ENCODE results near the gene DNASE1L2.

DNASE1L2 gene

GRCh38 chr16:2282262-2282661, 46.0 kb downstream of the DNASE1L2 start:
- no peak overlapping the region for H3K4me3 ChIP-seq (replicated peaks; ENCODE audit: low read depth, low read length)
- no peaks in the 10 kb centered on the region for H3K27me3 ChIP-seq (replicated peaks; ENCODE audit: control insufficient read depth, insufficient read depth, low read length)
- no peak for DNase-seq (ENCODE audit: extremely low read depth, insufficient read length)
- no peak for TF ChIP-seq CTCF (IDR thresholded peaks at IDR 0.05; ENCODE audit: insufficient read depth, low read length, poor library complexity, severe bottlenecking)
- no peaks in the 10 kb centered on the region; the same call in none of the 2 replicates for H3K36me3 ChIP-seq (ENCODE audit: control insufficient read depth, insufficient read depth, low read length)

GRCh38 chr16:2282866-2283555, 46.8 kb downstream of the DNASE1L2 start:
- Histone ChIP-seq H3K36me3 (ENCODE audit: control insufficient read depth, insufficient read depth, low read length) (no peaks in the 10 kb centered on the region; the same call in none of the 2 replicates), H3K27me3 (replicated peaks; ENCODE audit: control insufficient read depth, insufficient read depth, low read length) (no peaks in the 10 kb centered on the region), H3K4me3 (replicated peaks; ENCODE audit: low read depth, low read length) (no peak overlapping the region)
- DNase-seq (ENCODE audit: extremely low read depth, insufficient read length) = no peak
- TF ChIP-seq CTCF (IDR thresholded peaks at IDR 0.05; ENCODE audit: insufficient read depth, low read length, poor library complexity, severe bottlenecking) = no peak

- Histone ChIP-seq H3K27me3 (replicated peaks; ENCODE audit: control insufficient read depth, insufficient read depth, low read length) (no peaks in the 10 kb centered on the region), H3K4me3 (replicated peaks; ENCODE audit: low read depth, low read length) (no peak overlapping the region), H3K36me3 (ENCODE audit: control insufficient read depth, insufficient read depth, low read length) (no peaks in the 10 kb centered on the region; the same call in none of the 2 replicates)
- TF ChIP-seq CTCF (IDR thresholded peaks at IDR 0.05; ENCODE audit: insufficient read depth, low read length, poor library complexity, severe bottlenecking) = no peak
- DNase-seq (ENCODE audit: extremely low read depth, insufficient read length) = no peak
These were observed 47.9 kb downstream of the DNASE1L2 start for GRCh38 chr16:2284001-2284770.

- H3K36me3 ChIP-seq (ENCODE audit: control insufficient read depth, insufficient read depth, low read length) = no peaks in the 10 kb centered on the region; the same call in none of the 2 replicates
- no peak overlapping the region for H3K4me3 ChIP-seq (replicated peaks; ENCODE audit: low read depth, low read length)
- TF ChIP-seq CTCF (IDR thresholded peaks at IDR 0.05; ENCODE audit: insufficient read depth, low read length, poor library complexity, severe bottlenecking) = no peak
- no peak for DNase-seq (ENCODE audit: extremely low read depth, insufficient read length)
- H3K27me3 ChIP-seq (replicated peaks; ENCODE audit: control insufficient read depth, insufficient read depth, low read length) = no peaks in the 10 kb centered on the region
These were observed 48.7 kb downstream of the DNASE1L2 start for GRCh38 chr16:2284797-2285576.

GRCh38 chr16:2285731-2286191, 49.5 kb downstream of the DNASE1L2 start:
- Histone ChIP-seq H3K27me3 (replicated peaks; ENCODE audit: control insufficient read depth, insufficient read depth, low read length) (no peaks in the 10 kb centered on the region), H3K4me3 (replicated peaks; ENCODE audit: low read depth, low read length) (no peak overlapping the region), H3K36me3 (ENCODE audit: control insufficient read depth, insufficient read depth, low read length) (no peaks in the 10 kb centered on the region; the same call in none of the 2 replicates)
- no peak for DNase-seq (ENCODE audit: extremely low read depth, insufficient read length)
- TF ChIP-seq CTCF (IDR thresholded peaks at IDR 0.05; ENCODE audit: insufficient read depth, low read length, poor library complexity, severe bottlenecking) = no peak

Measured in GM06990 (cell line).